ENCODE data around the gene LRTM1.

DNA sequence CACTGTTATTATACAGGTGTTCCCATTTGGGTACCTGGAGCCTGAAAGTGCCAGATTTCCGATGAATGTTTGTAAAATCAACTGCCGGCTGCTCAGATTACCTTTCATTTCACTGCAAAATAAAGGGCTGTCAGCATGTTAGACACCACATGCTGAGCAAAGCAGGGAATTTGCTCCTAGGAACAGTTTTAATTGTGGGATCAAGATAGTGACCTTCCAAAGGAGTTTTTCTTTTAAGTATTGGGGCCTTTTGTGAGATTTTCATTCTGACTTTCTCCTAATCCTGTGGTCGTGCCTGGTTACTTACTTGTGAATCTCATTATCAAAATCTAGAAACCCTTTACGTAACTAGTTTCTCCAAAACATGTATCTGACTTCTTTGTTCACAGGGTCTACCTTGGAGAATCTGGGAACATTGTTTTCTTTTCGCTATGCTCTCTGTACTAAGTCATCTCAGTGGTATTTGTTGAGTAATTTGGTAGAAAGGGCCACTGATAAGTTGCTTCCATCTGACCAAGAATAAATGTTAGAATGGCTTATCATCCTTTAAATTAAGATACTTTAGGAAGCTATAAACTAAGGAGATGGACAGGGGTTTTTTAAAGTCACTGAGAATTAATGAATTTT, 40.8 kb upstream of the LRTM1 start:
- TF ChIP-seq, protein P1, sequence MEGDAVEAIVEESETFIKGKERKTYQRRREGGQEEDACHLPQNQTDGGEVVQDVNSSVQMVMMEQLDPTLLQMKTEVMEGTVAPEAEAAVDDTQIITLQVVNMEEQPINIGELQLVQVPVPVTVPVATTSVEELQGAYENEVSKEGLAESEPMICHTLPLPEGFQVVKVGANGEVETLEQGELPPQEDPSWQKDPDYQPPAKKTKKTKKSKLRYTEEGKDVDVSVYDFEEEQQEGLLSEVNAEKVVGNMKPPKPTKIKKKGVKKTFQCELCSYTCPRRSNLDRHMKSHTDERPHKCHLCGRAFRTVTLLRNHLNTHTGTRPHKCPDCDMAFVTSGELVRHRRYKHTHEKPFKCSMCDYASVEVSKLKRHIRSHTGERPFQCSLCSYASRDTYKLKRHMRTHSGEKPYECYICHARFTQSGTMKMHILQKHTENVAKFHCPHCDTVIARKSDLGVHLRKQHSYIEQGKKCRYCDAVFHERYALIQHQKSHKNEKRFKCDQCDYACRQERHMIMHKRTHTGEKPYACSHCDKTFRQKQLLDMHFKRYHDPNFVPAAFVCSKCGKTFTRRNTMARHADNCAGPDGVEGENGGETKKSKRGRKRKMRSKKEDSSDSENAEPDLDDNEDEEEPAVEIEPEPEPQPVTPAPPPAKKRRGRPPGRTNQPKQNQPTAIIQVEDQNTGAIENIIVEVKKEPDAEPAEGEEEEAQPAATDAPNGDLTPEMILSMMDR (IDR thresholded peaks at IDR 0.05), result no peak
- no peak for TF ChIP-seq POLR2A (IDR thresholded peaks at IDR 0.05)

Data from testis (tissue), 2 donors.